Keratinocyte (primary cell): ENCODE data around the gene IL9R.

Experiments
- CTCF ChIP-seq, 3 experiments: IDR thresholded peaks in 1 of 3; conservative IDR thresholded peaks in 1 of 3; optimal IDR thresholded peaks in 1 of 3; 2 replicates in 2 of 3; 3 replicates in 1 of 3; pipeline versions ENCODE3 to v1.5.1; 2011; ENCODE audit warnings: low read length in 3 of 3, mild to moderate bottlenecking in 3 of 3, moderate library complexity in 2 of 3, control low read depth in 1 of 3, inconsistent platforms in 1 of 3; ENCODE audit not compliant: insufficient read depth in 2 of 3; ENCODE audit errors: extremely low read depth in 1 of 3
- EZH2 ChIP-seq: IDR thresholded peaks from one replicate; pipeline ENCODE4 v1.6.1; 2012; ENCODE audit warnings: inconsistent platforms, mild to moderate bottlenecking, low read length, moderate library complexity

DNA sequence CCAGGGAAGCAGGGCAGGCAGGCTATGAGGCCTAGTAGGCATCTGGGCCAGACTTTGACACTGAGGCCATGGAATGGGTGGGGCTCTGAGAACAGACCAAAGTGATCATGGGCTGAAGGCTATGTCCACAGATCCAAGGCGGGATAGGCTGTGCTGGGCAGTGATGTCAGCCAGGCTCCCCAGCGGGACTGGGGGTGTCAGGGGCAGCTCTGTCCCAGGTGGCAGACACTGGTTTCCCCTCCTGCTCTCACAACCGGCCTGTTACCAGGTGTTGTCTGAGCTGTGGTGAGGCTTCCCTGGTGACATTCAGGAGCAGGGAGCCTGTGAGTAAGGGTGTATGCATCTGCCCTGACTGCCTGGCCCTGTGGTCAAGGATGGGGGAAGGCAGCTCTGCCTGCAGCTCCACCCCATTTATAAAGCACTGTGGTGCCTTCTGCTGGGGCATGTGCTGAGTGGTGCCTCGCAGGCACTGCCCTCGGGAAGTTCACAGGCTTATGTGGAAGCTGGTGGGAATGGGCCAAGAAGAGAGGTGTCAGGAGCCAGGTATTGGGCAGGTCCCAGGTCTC, 2.9 kb downstream of the IL9R start:
- TF ChIP-seq CTCF (optimal IDR thresholded peaks at IDR 0.05 in 1 of 3, IDR thresholded peaks at IDR 0.05 in 1 of 3, conservative IDR thresholded peaks at IDR 0.05 in 1 of 3; ENCODE audit: extremely low read depth in 1 of 3, insufficient read depth in 2 of 3, low read length in 3 of 3) (no peak), EZH2 (no peak)
